Measurements from ENCODE around the gene RFX8.

Gene RFX8

GRCh38 chr2:101374821-101375561, 99.9 kb downstream of the RFX8 start:
- TF ChIP-seq EZH2 (IDR thresholded peaks at IDR 0.05; ENCODE audit: borderline replicate concordance, low read depth, low read length, severe bottlenecking), result no peak
- TF ChIP-seq, protein P1, sequence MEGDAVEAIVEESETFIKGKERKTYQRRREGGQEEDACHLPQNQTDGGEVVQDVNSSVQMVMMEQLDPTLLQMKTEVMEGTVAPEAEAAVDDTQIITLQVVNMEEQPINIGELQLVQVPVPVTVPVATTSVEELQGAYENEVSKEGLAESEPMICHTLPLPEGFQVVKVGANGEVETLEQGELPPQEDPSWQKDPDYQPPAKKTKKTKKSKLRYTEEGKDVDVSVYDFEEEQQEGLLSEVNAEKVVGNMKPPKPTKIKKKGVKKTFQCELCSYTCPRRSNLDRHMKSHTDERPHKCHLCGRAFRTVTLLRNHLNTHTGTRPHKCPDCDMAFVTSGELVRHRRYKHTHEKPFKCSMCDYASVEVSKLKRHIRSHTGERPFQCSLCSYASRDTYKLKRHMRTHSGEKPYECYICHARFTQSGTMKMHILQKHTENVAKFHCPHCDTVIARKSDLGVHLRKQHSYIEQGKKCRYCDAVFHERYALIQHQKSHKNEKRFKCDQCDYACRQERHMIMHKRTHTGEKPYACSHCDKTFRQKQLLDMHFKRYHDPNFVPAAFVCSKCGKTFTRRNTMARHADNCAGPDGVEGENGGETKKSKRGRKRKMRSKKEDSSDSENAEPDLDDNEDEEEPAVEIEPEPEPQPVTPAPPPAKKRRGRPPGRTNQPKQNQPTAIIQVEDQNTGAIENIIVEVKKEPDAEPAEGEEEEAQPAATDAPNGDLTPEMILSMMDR (IDR thresholded peaks at IDR 0.05; ENCODE audit: borderline replicate concordance, extremely low read depth, low read length, poor library complexity, severe bottlenecking), result no peak
- Histone ChIP-seq H3K36me3 (ENCODE audit: insufficient read depth, low read length) (no peaks in the 10 kb centered on the region), H3K79me2 (ENCODE audit: insufficient read depth, low read length) (no peaks in the 10 kb centered on the region), H2AFZ (ENCODE audit: low read depth, low read length) (0 out of 2 replicates have a peak overlapping the region, but pooled peaks have one; percentile 13), H3K4me1 (ENCODE audit: insufficient read depth, low read length) (no peaks in the 10 kb centered on the region), H3K27ac (ENCODE audit: low read length) (no peak overlapping the region), H3K4me3 (ENCODE audit: low read depth in 1 of 2, low read length in 2 of 2) (no peak overlapping the region), H3K4me2 (ENCODE audit: insufficient read depth, low read length) (no peak overlapping the region), H3K27me3 (ENCODE audit: insufficient read depth, low read length, poor library complexity) (no peaks in the 10 kb centered on the region), H3K9me3 (ENCODE audit: insufficient read depth, low read length, severe bottlenecking) (peaks cover 7% of the 10 kb centered on the region), H4K20me1 (ENCODE audit: insufficient read depth, low read length) (no peaks in the 10 kb centered on the region), H3K9ac (ENCODE audit: low read depth, low read length) (no peak overlapping the region)
- no peak for DNase-seq
- no peak for ATAC-seq (ENCODE audit: insufficient read depth, low read depth)

DNA sequence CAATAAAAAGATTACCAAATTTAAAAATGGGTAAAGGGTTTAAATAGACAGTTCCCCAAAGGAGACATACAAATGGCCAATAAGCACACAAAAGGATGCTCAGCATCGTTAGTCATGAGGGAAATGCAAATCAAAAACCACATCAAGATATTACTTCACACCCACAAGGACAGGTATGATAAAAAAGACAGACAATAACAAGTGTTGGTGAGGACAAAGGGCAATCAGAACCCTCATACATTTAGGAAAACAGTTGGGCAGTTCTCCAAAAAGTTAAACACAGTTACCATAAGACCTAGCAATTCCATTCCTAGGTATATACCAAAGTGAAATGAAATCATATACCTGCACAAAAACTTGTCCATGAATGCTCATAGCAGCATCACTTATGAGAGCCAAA, 102.1 kb downstream of the RFX8 start:
- H3K4me2 ChIP-seq (ENCODE audit: insufficient read depth, low read length), result no peak overlapping the region
- no peak overlapping the region for H2AFZ ChIP-seq (ENCODE audit: low read depth, low read length)

DNA sequence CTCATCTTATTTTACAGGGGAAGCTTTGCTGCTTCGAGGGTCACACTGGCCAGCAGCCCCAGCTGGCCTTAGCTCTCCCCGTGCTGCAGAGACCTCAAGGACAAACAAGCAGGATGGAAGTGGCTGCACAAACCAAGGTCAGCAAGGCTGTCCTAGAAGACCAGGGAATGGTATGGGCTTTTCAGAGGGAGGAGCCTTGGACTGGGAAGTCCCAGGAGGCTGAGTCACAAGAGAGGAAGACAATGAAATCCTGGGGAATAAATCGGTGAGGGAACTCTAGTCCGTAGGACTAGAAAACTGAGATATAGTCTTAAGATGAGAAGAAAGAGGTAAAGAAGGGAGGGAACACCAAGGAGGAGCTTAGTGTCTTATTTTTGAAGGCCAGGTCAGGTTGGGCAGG, 103.3 kb downstream of the RFX8 start:
- no peak overlapping the region for H3K4me2 ChIP-seq (ENCODE audit: insufficient read depth, low read length)
- peaks cover 7% of the 10 kb centered on the region for H3K9me3 ChIP-seq (ENCODE audit: insufficient read depth, low read length, severe bottlenecking)
- H3K36me3 ChIP-seq (ENCODE audit: insufficient read depth, low read length), result no peaks in the 10 kb centered on the region
- DNase-seq, result no peak
- H3K4me1 ChIP-seq (ENCODE audit: insufficient read depth, low read length), result no peaks in the 10 kb centered on the region
- no peak overlapping the region for H3K4me3 ChIP-seq (ENCODE audit: low read depth in 1 of 2, low read length in 2 of 2)
- no peak for TF ChIP-seq EZH2 (IDR thresholded peaks at IDR 0.05; ENCODE audit: borderline replicate concordance, low read depth, low read length, severe bottlenecking)
- TF ChIP-seq, protein P1 (IDR thresholded peaks at IDR 0.05; ENCODE audit: borderline replicate concordance, extremely low read depth, low read length, poor library complexity, severe bottlenecking), result no peak
- H3K27ac ChIP-seq (ENCODE audit: low read length), result no peak overlapping the region
- ATAC-seq (ENCODE audit: insufficient read depth, low read depth), result no peak
- no peak overlapping the region for H3K9ac ChIP-seq (ENCODE audit: low read depth, low read length)
- no peaks in the 10 kb centered on the region for H3K79me2 ChIP-seq (ENCODE audit: insufficient read depth, low read length)
- no peak overlapping the region for H2AFZ ChIP-seq (ENCODE audit: low read depth, low read length)
- no peaks in the 10 kb centered on the region for H4K20me1 ChIP-seq (ENCODE audit: insufficient read depth, low read length)
- no peaks in the 10 kb centered on the region for H3K27me3 ChIP-seq (ENCODE audit: insufficient read depth, low read length, poor library complexity)

More for the DNA sequence above, 102.1 kb downstream of the RFX8 start:
- Histone ChIP-seq H3K79me2 (ENCODE audit: insufficient read depth, low read length) (no peaks in the 10 kb centered on the region), H3K9me3 (ENCODE audit: insufficient read depth, low read length, severe bottlenecking) (peaks cover 7% of the 10 kb centered on the region), H3K27me3 (ENCODE audit: insufficient read depth, low read length, poor library complexity) (no peaks in the 10 kb centered on the region), H3K4me3 (ENCODE audit: low read depth in 1 of 2, low read length in 2 of 2) (no peak overlapping the region), H3K27ac (ENCODE audit: low read length) (no peak overlapping the region), H4K20me1 (ENCODE audit: insufficient read depth, low read length) (no peaks in the 10 kb centered on the region), H3K36me3 (ENCODE audit: insufficient read depth, low read length) (no peaks in the 10 kb centered on the region), H3K4me1 (ENCODE audit: insufficient read depth, low read length) (no peaks in the 10 kb centered on the region), H3K9ac (ENCODE audit: low read depth, low read length) (no peak overlapping the region)
- TF ChIP-seq, protein P1 (IDR thresholded peaks at IDR 0.05; ENCODE audit: borderline replicate concordance, extremely low read depth, low read length, poor library complexity, severe bottlenecking), result no peak
- TF ChIP-seq EZH2 (IDR thresholded peaks at IDR 0.05; ENCODE audit: borderline replicate concordance, low read depth, low read length, severe bottlenecking), result no peak
- DNase-seq, result no peak
- no peak for ATAC-seq (ENCODE audit: insufficient read depth, low read depth)

All from DND-41 (cell line).